Subcutaneous abdominal adipose tissue (tissue), 5 donors: ENCODE measurements around the gene RAB6D.
"Not testable (repeated sequence)": the region's sequence is repeated elsewhere in the genome, so short reads cannot be mapped to it uniquely, and the experiment has no call there.

Experiments
- H3K27ac ChIP-seq: one replicate; pipeline ENCODE4 v1.7.0; 2013; ENCODE audit warnings: low read depth, mild to moderate bottlenecking, inconsistent platforms, low read length, moderate library complexity
- H3K27me3 ChIP-seq, 5 donors: one replicate each; pipeline ENCODE4 v1.7.0; 2013; ENCODE audit warnings: low read length in 5 of 5, inconsistent platforms in 1 of 5; ENCODE audit not compliant: control insufficient read depth in 5 of 5, insufficient read depth in 4 of 5
- H3K36me3 ChIP-seq, 5 donors: one replicate each; pipeline ENCODE4 v1.7.0; 2013; ENCODE audit warnings: low read length in 5 of 5; ENCODE audit not compliant: control insufficient read depth in 5 of 5, insufficient read depth in 5 of 5
- H3K4me1 ChIP-seq, 5 donors: one replicate each; pipeline ENCODE4 v1.7.0; 2013; ENCODE audit warnings: low read length in 5 of 5, mild to moderate bottlenecking in 3 of 5, moderate library complexity in 1 of 5; ENCODE audit not compliant: control insufficient read depth in 5 of 5, insufficient read depth in 5 of 5
- H3K4me3 ChIP-seq, 5 donors: one replicate each; pipeline ENCODE4 v1.7.0; 2013; ENCODE audit warnings: low read length in 5 of 5, low read depth in 1 of 5
- H3K9ac ChIP-seq, 5 donors: one replicate each; pipeline ENCODE4 v1.7.0; 2013; ENCODE audit warnings: low read length in 5 of 5, mild to moderate bottlenecking in 4 of 5, moderate library complexity in 3 of 5
- H3K9me3 ChIP-seq, 5 donors: one replicate each; pipeline ENCODE4 v1.7.0; 2013; ENCODE audit warnings: low read length in 5 of 5; ENCODE audit not compliant: control insufficient read depth in 5 of 5
- donor health status: healthy.
- donor health status: healthy.
- donor health status: healthy.
- donor health status: healthy.
- donor health status: healthy.

RAB6D gene

GRCh38 chr2:131331000-131331399, 33.0 kb downstream of the RAB6D start:
- H3K36me3 ChIP-seq, H3K9me3 ChIP-seq, H3K9ac ChIP-seq, H3K27me3 ChIP-seq, H3K4me1 ChIP-seq, H3K4me3 ChIP-seq, H3K27ac ChIP-seq: not testable (repeated sequence)

- Histone ChIP-seq H3K9me3 (peaks cover 0 to 4% (median 0%) of the 10 kb centered on the region in 5 donors), H3K27ac (no peak overlapping the region), H3K4me3 (no peak overlapping the region), H3K9ac (no peak overlapping the region), H3K36me3 (no peaks in the 10 kb centered on the region), H3K4me1 (peaks cover 0 to 12% (median 0%) of the 10 kb centered on the region in 5 donors), H3K27me3 (no peaks in the 10 kb centered on the region)
Measured at GRCh38 chr2:131322209-131322608, 41.8 kb downstream of the RAB6D start.

DNA sequence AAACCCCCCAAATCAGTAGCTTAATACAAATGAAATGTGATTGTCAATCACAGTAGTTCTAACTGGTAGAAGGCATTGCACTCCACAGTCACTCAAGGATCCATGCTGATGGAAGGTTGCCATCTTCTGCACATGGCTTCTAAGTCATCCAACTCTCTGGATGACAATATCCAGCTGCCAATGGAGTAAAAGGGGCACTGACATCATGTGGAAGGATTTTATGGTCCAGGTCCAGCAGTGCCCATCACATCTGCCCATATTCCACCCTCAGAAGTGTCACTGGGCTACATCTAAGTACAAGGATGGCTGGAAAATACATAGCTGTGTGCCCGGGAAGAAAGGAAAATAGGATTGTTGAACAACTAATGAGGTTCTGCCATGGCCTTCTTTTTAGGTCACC, 42.6 kb downstream of the RAB6D start:
- H3K9me3 ChIP-seq, H3K27me3 ChIP-seq, H3K9ac ChIP-seq, H3K27ac ChIP-seq, H3K4me3 ChIP-seq, H3K36me3 ChIP-seq: not testable (repeated sequence)
- peaks cover 0 to 12% (median 0%) of the 10 kb centered on the region in 5 donors for H3K4me1 ChIP-seq

- H3K36me3 ChIP-seq, H3K9me3 ChIP-seq, H3K9ac ChIP-seq, H3K4me3 ChIP-seq, H3K4me1 ChIP-seq, H3K27ac ChIP-seq, H3K27me3 ChIP-seq: not testable (repeated sequence)
Measured at GRCh38 chr2:131311001-131311400, 53.0 kb downstream of the RAB6D start.
